Activated CD4-positive, alpha-beta T cell treated with anti-CD3 and anti-CD28 coated beads, Interleukin-2, amount 50 U/mL, for 48 hours (primary cell): ENCODE results near the gene MYO7B.
"Not testable (repeated sequence)": the region's sequence is repeated elsewhere in the genome, so short reads cannot be mapped to it uniquely, and the experiment has no call there.

Experiments
- DNase-seq, 2 experiments: peaks; one replicate each; pipeline ENCODE4 v3.0.0-alpha.2; 2020

The MYO7B gene

GRCh38 chr2:127558911-127559310 lies 23.4 kb downstream of the MYO7B start:
- no peak for DNase-seq

GRCh38 chr2:127559454-127559853 lies 24.0 kb downstream of the MYO7B start:
- DNase-seq = no peak

GRCh38 chr2:127560201-127560930 lies 24.9 kb downstream of the MYO7B start:
- no peak for DNase-seq

GRCh38 chr2:127560931-127561280 lies 25.4 kb downstream of the MYO7B start:
- DNase-seq = no peak

- DNase-seq = no peak
Measured at GRCh38 chr2:127561371-127561770, 25.9 kb downstream of the MYO7B start.

- DNase-seq = no peak
Measured at GRCh38 chr2:127562936-127563335, 27.5 kb downstream of the MYO7B start.

GRCh38 chr2:127563458-127564428 lies 28.3 kb downstream of the MYO7B start:
- DNase-seq = peak; percentile 8 to 21

GRCh38 chr2:127564429-127565260 lies 29.2 kb downstream of the MYO7B start:
- DNase-seq = no peak

- no peak for DNase-seq
Measured at GRCh38 chr2:127565261-127566138, 30.0 kb downstream of the MYO7B start.

- DNase-seq = no peak
Measured at GRCh38 chr2:127566139-127566417, 30.6 kb downstream of the MYO7B start.

GRCh38 chr2:127566576-127566975 lies 31.1 kb downstream of the MYO7B start:
- no peak for DNase-seq

GRCh38 chr2:127567351-127567854 lies 31.9 kb downstream of the MYO7B start:
- DNase-seq = no peak

GRCh38 chr2:127568128-127568527 lies 32.6 kb downstream of the MYO7B start:
- no peak for DNase-seq

GRCh38 chr2:127569666-127570065 lies 34.2 kb downstream of the MYO7B start:
- DNase-seq = no peak

GRCh38 chr2:127570282-127571250 lies 35.1 kb downstream of the MYO7B start:
- no peak for DNase-seq

GRCh38 chr2:127572352-127572751 lies 36.9 kb downstream of the MYO7B start:
- not testable (repeated sequence) for DNase-seq

- no peak for DNase-seq
Measured at GRCh38 chr2:127572841-127573240, 37.4 kb downstream of the MYO7B start.

- no peak for DNase-seq
Measured at GRCh38 chr2:127573298-127573697, 37.8 kb downstream of the MYO7B start.

- DNase-seq = no peak
Measured at GRCh38 chr2:127573771-127574170, 38.3 kb downstream of the MYO7B start.

GRCh38 chr2:127574656-127575055 lies 39.2 kb downstream of the MYO7B start:
- DNase-seq = no peak
